ENCODE data around the gene AOPEP.

Gene AOPEP

GRCh38 chr9:94900222-94901018, 173.9 kb downstream of the AOPEP start:
- Mint-ChIP-seq H3K9me3 (no peaks in the 10 kb centered on the region), H3K4me1 (no peaks in the 10 kb centered on the region), H3K27ac (no peak overlapping the region), H3K36me3 (peaks cover 8% of the 10 kb centered on the region), H3K27me3 (no peaks in the 10 kb centered on the region), H3K4me3 (no peak overlapping the region)
- no peak for ATAC-seq

GRCh38 chr9:94901019-94901363, 174.5 kb downstream of the AOPEP start:
- no peaks in the 10 kb centered on the region for H3K9me3 Mint-ChIP-seq
- no peaks in the 10 kb centered on the region for H3K4me1 Mint-ChIP-seq
- peaks cover 8% of the 10 kb centered on the region for H3K36me3 Mint-ChIP-seq
- H3K4me3 Mint-ChIP-seq: no peak overlapping the region
- ATAC-seq: no peak
- H3K27ac Mint-ChIP-seq: no peak overlapping the region
- H3K27me3 Mint-ChIP-seq: no peaks in the 10 kb centered on the region

DNA sequence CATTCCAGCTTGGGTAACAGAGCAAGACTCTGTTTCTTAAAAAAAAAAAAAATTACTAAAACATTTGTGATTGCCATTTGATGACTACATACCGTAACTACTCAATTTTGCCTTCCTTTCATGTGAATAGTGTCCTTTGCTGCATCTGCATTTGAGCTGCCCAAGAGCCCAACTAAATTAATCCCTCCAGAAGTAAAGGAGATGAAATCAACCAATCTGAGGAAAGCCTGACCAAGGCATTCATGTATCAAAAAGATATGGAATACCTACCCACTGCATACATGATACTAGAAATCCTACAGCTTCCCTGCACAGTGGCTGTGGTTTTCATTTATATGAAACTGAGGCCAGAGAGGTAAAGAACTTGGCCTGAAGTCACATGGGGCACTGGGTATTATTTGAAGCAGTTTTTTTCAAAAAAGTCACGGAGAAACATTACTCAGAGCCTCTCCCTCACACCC, 177.5 kb downstream of the AOPEP start:
- peaks cover 8% of the 10 kb centered on the region for H3K36me3 Mint-ChIP-seq
- no peaks in the 10 kb centered on the region for H3K27me3 Mint-ChIP-seq
- H3K27ac Mint-ChIP-seq: no peak overlapping the region
- ATAC-seq: no peak
- H3K4me3 Mint-ChIP-seq: no peak overlapping the region
- no peaks in the 10 kb centered on the region for H3K4me1 Mint-ChIP-seq
- no peaks in the 10 kb centered on the region for H3K9me3 Mint-ChIP-seq

DNA sequence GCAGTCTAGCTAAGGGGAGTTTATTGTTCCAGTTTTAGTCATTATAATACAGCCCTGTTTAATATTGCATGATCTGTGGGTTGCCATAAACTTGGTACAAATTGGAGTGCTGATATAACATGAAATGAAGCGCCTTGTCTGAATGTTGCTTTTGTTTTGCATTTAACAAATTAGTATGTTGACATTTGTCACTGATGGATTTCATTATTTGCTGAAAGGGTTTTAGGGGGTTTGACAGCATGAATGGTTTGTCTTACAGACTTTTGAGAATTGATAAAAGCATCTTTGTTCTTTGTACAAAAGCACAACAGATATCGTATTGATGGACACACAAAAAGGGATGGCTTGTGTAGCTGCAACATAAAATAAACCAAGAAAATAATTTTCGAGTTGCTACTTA, 178.3 kb downstream of the AOPEP start:
- no peaks in the 10 kb centered on the region for H3K27me3 Mint-ChIP-seq
- no peak overlapping the region for H3K4me3 Mint-ChIP-seq
- ATAC-seq: no peak
- H3K36me3 Mint-ChIP-seq: peaks cover 8% of the 10 kb centered on the region
- H3K27ac Mint-ChIP-seq: no peak overlapping the region
- H3K9me3 Mint-ChIP-seq: no peaks in the 10 kb centered on the region
- H3K4me1 Mint-ChIP-seq: no peaks in the 10 kb centered on the region

DNA sequence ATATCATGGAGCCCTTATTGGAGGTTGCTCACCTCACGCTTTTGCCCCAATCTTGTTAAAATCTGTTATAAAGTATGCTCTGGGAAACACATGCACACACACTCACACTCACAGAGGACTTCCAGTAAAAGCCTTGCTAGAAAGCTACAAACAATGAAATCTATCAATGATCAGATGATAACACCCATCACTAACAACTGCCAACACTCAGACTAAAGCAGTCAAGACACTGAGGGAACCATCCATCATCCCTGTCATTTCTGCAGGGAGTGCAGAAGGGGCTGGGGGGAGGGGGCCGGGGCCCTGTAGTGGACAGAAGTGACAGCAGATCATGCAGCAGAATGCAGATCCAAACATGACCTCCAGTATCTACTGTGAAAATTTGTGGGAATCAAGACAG, 179.1 kb downstream of the AOPEP start:
- H3K27ac Mint-ChIP-seq: no peak overlapping the region
- H3K9me3 Mint-ChIP-seq: no peaks in the 10 kb centered on the region
- H3K27me3 Mint-ChIP-seq: no peaks in the 10 kb centered on the region
- peaks cover 5% of the 10 kb centered on the region for H3K36me3 Mint-ChIP-seq
- ATAC-seq: no peak
- no peaks in the 10 kb centered on the region for H3K4me1 Mint-ChIP-seq
- H3K4me3 Mint-ChIP-seq: no peak overlapping the region

- no peaks in the 10 kb centered on the region for H3K27me3 Mint-ChIP-seq
- H3K9me3 Mint-ChIP-seq: no peaks in the 10 kb centered on the region
- H3K27ac Mint-ChIP-seq: no peak overlapping the region
- H3K4me1 Mint-ChIP-seq: no peaks in the 10 kb centered on the region
- H3K4me3 Mint-ChIP-seq: no peak overlapping the region
- no peak for ATAC-seq
- no peaks in the 10 kb centered on the region for H3K36me3 Mint-ChIP-seq
These were observed 179.7 kb downstream of the AOPEP start for GRCh38 chr9:94906181-94906580.

GRCh38 chr9:94906713-94907112, 180.2 kb downstream of the AOPEP start:
- no peaks in the 10 kb centered on the region for H3K4me1 Mint-ChIP-seq
- no peak overlapping the region for H3K4me3 Mint-ChIP-seq
- no peaks in the 10 kb centered on the region for H3K27me3 Mint-ChIP-seq
- no peaks in the 10 kb centered on the region for H3K9me3 Mint-ChIP-seq
- H3K36me3 Mint-ChIP-seq: no peaks in the 10 kb centered on the region
- H3K27ac Mint-ChIP-seq: no peak overlapping the region
- ATAC-seq: no peak

GRCh38 chr9:94907264-94907936, 180.9 kb downstream of the AOPEP start:
- Mint-ChIP-seq H3K4me1 (no peaks in the 10 kb centered on the region), H3K9me3 (no peaks in the 10 kb centered on the region), H3K27me3 (no peaks in the 10 kb centered on the region), H3K36me3 (no peaks in the 10 kb centered on the region), H3K4me3 (no peak overlapping the region), H3K27ac (no peak overlapping the region)
- ATAC-seq: no peak

- Mint-ChIP-seq H3K36me3 (no peaks in the 10 kb centered on the region), H3K9me3 (no peaks in the 10 kb centered on the region), H3K4me3 (no peak overlapping the region), H3K27me3 (no peaks in the 10 kb centered on the region), H3K4me1 (no peaks in the 10 kb centered on the region), H3K27ac (no peak overlapping the region)
- ATAC-seq: no peak
These were observed 181.6 kb downstream of the AOPEP start for GRCh38 chr9:94908011-94908563.

- no peak overlapping the region for H3K27ac Mint-ChIP-seq
- H3K4me3 Mint-ChIP-seq: no peak overlapping the region
- no peaks in the 10 kb centered on the region for H3K27me3 Mint-ChIP-seq
- no peaks in the 10 kb centered on the region for H3K36me3 Mint-ChIP-seq
- H3K9me3 Mint-ChIP-seq: no peaks in the 10 kb centered on the region
- no peaks in the 10 kb centered on the region for H3K4me1 Mint-ChIP-seq
- ATAC-seq: no peak
These were observed 182.2 kb downstream of the AOPEP start for GRCh38 chr9:94908583-94909249.

DNA sequence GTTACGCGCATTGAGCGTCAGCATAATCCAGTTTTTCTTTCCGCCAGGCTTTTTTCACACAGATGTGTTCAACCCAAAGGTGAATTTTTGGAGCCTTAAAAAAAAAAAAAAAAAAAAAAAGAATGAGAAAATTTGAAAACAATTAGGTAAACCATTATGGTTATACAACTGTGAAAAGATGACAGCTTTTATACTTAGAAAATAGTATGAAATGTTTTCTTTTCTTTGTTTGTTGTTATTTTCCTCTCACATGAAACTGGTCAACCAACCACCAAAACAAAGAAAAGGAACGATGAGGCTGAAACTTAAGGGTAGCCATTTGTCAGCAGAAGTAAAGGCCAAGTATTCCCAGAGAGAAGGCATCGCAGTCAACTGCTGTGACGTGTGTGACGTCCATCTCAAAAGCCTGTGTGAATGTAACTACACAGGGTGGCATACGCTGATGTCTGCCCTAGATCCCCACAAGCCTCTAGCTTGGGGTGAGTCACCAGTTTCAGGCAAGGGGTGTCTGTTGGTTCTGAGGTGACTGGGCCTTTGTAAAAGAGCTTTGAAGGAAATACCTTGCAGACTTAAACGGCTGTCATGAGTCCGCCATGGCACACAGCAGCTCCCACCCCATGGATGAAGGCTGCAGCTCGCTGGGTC, 182.9 kb downstream of the AOPEP start:
- no peak for ATAC-seq
- Mint-ChIP-seq H3K9me3 (no peaks in the 10 kb centered on the region), H3K27ac (no peak overlapping the region)

GRCh38 chr9:94909965-94910730, 183.6 kb downstream of the AOPEP start:
- Mint-ChIP-seq H3K36me3 (no peaks in the 10 kb centered on the region), H3K27ac (no peak overlapping the region), H3K27me3 (no peaks in the 10 kb centered on the region), H3K9me3 (no peaks in the 10 kb centered on the region), H3K4me3 (no peak overlapping the region), H3K4me1 (no peaks in the 10 kb centered on the region)
- no peak for ATAC-seq

More for the DNA sequence above, 182.9 kb downstream of the AOPEP start:
- H3K4me1 Mint-ChIP-seq: no peaks in the 10 kb centered on the region
- no peaks in the 10 kb centered on the region for H3K27me3 Mint-ChIP-seq
- no peaks in the 10 kb centered on the region for H3K36me3 Mint-ChIP-seq
- no peak overlapping the region for H3K4me3 Mint-ChIP-seq

DNA sequence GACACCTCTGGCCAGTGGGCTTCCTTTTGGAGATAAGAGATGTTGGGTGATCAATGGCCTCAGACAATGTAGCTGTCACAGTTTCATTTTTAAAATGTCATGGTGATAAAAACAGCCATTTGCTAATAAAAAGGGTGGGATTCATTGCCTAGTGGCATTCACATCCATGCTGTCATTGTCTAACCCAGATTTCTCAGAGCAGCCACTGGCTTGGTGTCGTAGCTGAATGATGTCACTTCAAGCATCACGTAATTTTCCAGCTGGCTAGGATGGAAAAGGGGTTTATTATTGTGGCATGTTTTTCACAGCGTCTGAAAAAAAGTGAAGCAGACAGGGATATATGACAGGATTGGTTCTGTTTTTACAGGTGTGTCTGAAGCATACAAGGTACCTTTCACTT, 184.7 kb downstream of the AOPEP start:
- Mint-ChIP-seq H3K4me3 (no peak overlapping the region), H3K9me3 (no peaks in the 10 kb centered on the region), H3K36me3 (no peaks in the 10 kb centered on the region), H3K4me1 (no peaks in the 10 kb centered on the region), H3K27ac (no peak overlapping the region), H3K27me3 (no peaks in the 10 kb centered on the region)
- ATAC-seq: no peak

DNA sequence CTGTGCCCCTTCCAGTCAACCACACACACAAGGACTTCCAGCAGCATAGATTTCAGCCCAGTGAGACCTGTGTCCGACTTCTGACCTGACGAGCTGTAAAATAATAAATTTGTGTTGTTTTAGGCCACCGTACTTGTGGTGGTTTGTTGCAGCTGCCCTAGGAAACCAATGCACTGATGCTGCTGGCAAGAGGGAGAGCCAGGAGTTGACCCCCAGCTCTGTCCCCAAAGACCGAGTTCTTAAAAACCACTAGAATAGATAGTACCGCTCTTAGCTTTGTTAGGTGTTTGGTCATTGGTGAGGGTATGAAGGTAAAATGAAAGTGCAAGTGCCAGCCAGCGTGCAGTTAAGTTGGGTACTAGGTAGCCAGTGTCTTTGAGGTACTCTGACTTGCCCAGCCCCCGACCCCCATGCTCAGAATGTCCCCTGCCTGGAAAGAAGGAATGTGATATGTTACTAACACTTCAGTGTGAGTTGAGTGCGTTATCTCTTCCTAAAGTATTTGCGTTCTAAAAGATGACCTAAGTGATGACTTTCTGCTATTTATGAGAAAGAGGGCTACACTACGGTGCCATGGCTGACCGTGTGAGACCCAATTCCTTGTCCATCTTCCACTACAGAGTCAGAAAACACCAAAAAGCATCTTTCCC, 185.6 kb downstream of the AOPEP start:
- Mint-ChIP-seq H3K36me3 (no peaks in the 10 kb centered on the region), H3K27ac (no peak overlapping the region), H3K4me1 (no peaks in the 10 kb centered on the region), H3K4me3 (no peak overlapping the region), H3K9me3 (no peaks in the 10 kb centered on the region), H3K27me3 (no peaks in the 10 kb centered on the region)
- no peak for ATAC-seq
